ENCODE data around the gene NINJ1. TPM values are rescaled to one million over a fixed set of nuclear protein-coding genes. Genes with fewer than 3 reads are reported as not detected.
A peak's percentile ranks its signal among the peaks of the same experiment; 100 is the strongest.

The NINJ1 gene
- total and polyA plus RNA-seq, 2 donors (not counting 1 experiment from before 2014, with no cell fraction given): 8.3 to 13.2 TPM

- H4K20me1 ChIP-seq (ENCODE audit: control insufficient read depth, insufficient read depth, low read length, poor library complexity, severe bottlenecking): no peaks in the 10 kb centered on the region
- DNase-seq (no peak), ATAC-seq (ENCODE audit: low read depth) (no peak)
- H2AFZ ChIP-seq (ENCODE audit: insufficient read depth, low read depth, low read length, poor library complexity, severe bottlenecking): no peak overlapping the region
- H3K9me3 ChIP-seq (ENCODE audit: control extremely low read depth in 1 of 3, control insufficient read depth in 2 of 3, insufficient read depth in 1 of 3, low read length in 2 of 3): peaks cover 0 to 26% (median 0%) of the 10 kb centered on the region in 3 donors
- H3K27ac Mint-ChIP-seq: no peak overlapping the region
- intact Hi-C loops (cut with micrococcal nuclease): no loop called here
- H3K27ac ChIP-seq (ENCODE audit: low read length in 2 of 2): no peak overlapping the region
- 76% methylated on average over 5 of the region's 5 CpGs for WGBS (ENCODE audit: insufficient coverage)
- H3K27me3 ChIP-seq (replicated peaks in 1 of 4; ENCODE audit: control extremely low read depth in 1 of 4, control insufficient read depth in 3 of 4, insufficient read depth in 4 of 4, low read length in 3 of 4): no peaks in the 10 kb centered on the region
- H3K4me2 ChIP-seq (replicated peaks; ENCODE audit: low read depth, low read length, poor library complexity, severe bottlenecking): no peak overlapping the region
- no peak overlapping the region for H3K4me3 ChIP-seq (ENCODE audit: control extremely low read depth in 1 of 5, extremely low read depth in 1 of 5, insufficient read depth in 1 of 5, low read depth in 2 of 5, low read length in 4 of 5)
- POLR2A ChIA-PET: interaction anchor here (1.1 kb wide), 1 partner anchor 61 kb away, joined by 7 read pairs; no protein-coding TSS in a partner anchor
- peaks cover 5% of the 10 kb centered on the region for H3K9me3 Mint-ChIP-seq (ENCODE audit: insufficient read depth)
- H3K36me3 ChIP-seq (replicated peaks in 1 of 2; ENCODE audit: control extremely low read depth in 1 of 2, control insufficient read depth in 1 of 2, extremely low read depth in 1 of 2, insufficient read depth in 2 of 2, low read length in 1 of 2): peaks cover 7 to 30% of the 10 kb centered on the region in 2 experiments
- TF ChIP-seq CTCF (IDR thresholded peaks at IDR 0.05) (no peak), EZH2 (IDR thresholded peaks at IDR 0.05; ENCODE audit: borderline replicate concordance, insufficient read depth, low read depth, low read length, poor library complexity, severe bottlenecking) (no peak)
- H3K4me3 Mint-ChIP-seq: no peak overlapping the region
- peaks cover 40% of the 10 kb centered on the region for H3K4me1 Mint-ChIP-seq
- no peak overlapping the region for H3K9ac ChIP-seq (ENCODE audit: low read length)
- CTCF ChIA-PET: no interaction called here
- H3K4me1 ChIP-seq (ENCODE audit: control insufficient read depth in 2 of 2, insufficient read depth in 2 of 2, low read length in 2 of 2): peaks cover 36 to 37% of the 10 kb centered on the region in 2 donors
- H3K79me2 ChIP-seq (ENCODE audit: control insufficient read depth, insufficient read depth, low read length): no peaks in the 10 kb centered on the region
- no peaks in the 10 kb centered on the region for H3K27me3 Mint-ChIP-seq
Measured at GRCh38 chr9:93089024-93089423, 45.0 kb downstream of the NINJ1 start.

- Mint-ChIP-seq H3K4me3 (no peak overlapping the region), H3K27ac (peak overlapping the region; percentile 48), H3K27me3 (no peaks in the 10 kb centered on the region), H3K4me1 (peaks cover 36% of the 10 kb centered on the region), H3K9me3 (ENCODE audit: insufficient read depth) (peaks cover 5% of the 10 kb centered on the region)
- Histone ChIP-seq H2AFZ (ENCODE audit: insufficient read depth, low read depth, low read length, poor library complexity, severe bottlenecking) (no peak overlapping the region), H3K79me2 (ENCODE audit: control insufficient read depth, insufficient read depth, low read length) (no peaks in the 10 kb centered on the region), H3K4me1 (ENCODE audit: control insufficient read depth in 2 of 2, insufficient read depth in 2 of 2, low read length in 2 of 2) (peaks cover 32 to 33% of the 10 kb centered on the region in 2 donors), H3K36me3 (replicated peaks in 1 of 2; ENCODE audit: control extremely low read depth in 1 of 2, control insufficient read depth in 1 of 2, extremely low read depth in 1 of 2, insufficient read depth in 2 of 2, low read length in 1 of 2) (peaks cover 7 to 34% of the 10 kb centered on the region in 2 experiments), H3K4me3 (ENCODE audit: control extremely low read depth in 1 of 5, extremely low read depth in 1 of 5, insufficient read depth in 1 of 5, low read depth in 2 of 5, low read length in 4 of 5) (no peak overlapping the region), H4K20me1 (ENCODE audit: control insufficient read depth, insufficient read depth, low read length, poor library complexity, severe bottlenecking) (no peaks in the 10 kb centered on the region), H3K9me3 (ENCODE audit: control extremely low read depth in 1 of 3, control insufficient read depth in 2 of 3, insufficient read depth in 1 of 3, low read length in 2 of 3) (peaks cover 0 to 26% (median 0%) of the 10 kb centered on the region in 3 donors), H3K9ac (ENCODE audit: low read length) (no peak overlapping the region), H3K27me3 (replicated peaks in 1 of 4; ENCODE audit: control extremely low read depth in 1 of 4, control insufficient read depth in 3 of 4, insufficient read depth in 4 of 4, low read length in 3 of 4) (no peaks in the 10 kb centered on the region), H3K4me2 (replicated peaks; ENCODE audit: low read depth, low read length, poor library complexity, severe bottlenecking) (no peak overlapping the region), H3K27ac (ENCODE audit: low read length in 2 of 2) (no peak overlapping the region)
- POLR2A ChIA-PET: no interaction called here
- 97% methylated on average over 4 of the region's 4 CpGs for WGBS (ENCODE audit: insufficient coverage)
- no peak for DNase-seq
- TF ChIP-seq CTCF (IDR thresholded peaks at IDR 0.05) (no peak), EZH2 (IDR thresholded peaks at IDR 0.05; ENCODE audit: borderline replicate concordance, insufficient read depth, low read depth, low read length, poor library complexity, severe bottlenecking) (no peak)
- CTCF ChIA-PET: interaction anchor here (0.8 kb wide), 1 partner anchor 20 kb away, joined by 3 read pairs; no protein-coding TSS in a partner anchor
- ATAC-seq (ENCODE audit: low read depth): no peak
- intact Hi-C loops (cut with micrococcal nuclease): no loop called here
Measured at GRCh38 chr9:93088656-93089015, 45.4 kb downstream of the NINJ1 start.
